HL-60 (cell line): ENCODE results near the gene PTPRR.

Experiments
- DNase-seq, 2 experiments: peaks; one replicate each; pipeline ENCODE4 v3.0.0-alpha.2; 2010 to 2020; ENCODE audit warnings: low read depth in 1 of 2, low spot score in 1 of 2
- H3K27ac ChIP-seq: fragments of 250-450 bp; sonication (Bioruptor Pico); replicated peaks from 2 replicates; pipeline ENCODE4 v1.5.1; 2020; ENCODE audit warnings: mild to moderate bottlenecking, moderate library complexity
- H3K27me3 ChIP-seq: fragments of 250-450 bp; sonication (Bioruptor Pico); 2 replicates; pipeline ENCODE4 v1.5.1; 2021; ENCODE audit warnings: mild to moderate bottlenecking, moderate library complexity; ENCODE audit not compliant: insufficient read depth, poor library complexity, severe bottlenecking
- H3K4me3 ChIP-seq: replicated peaks from 2 replicates; pipeline ENCODE4 v1.5.1; 2011; ENCODE audit warnings: mild to moderate bottlenecking, control low read depth, low read length; ENCODE audit not compliant: insufficient read depth
- CTCF ChIP-seq: IDR thresholded peaks from one replicate; pipeline ENCODE4 v1.5.1; 2011; ENCODE audit warnings: low read length, control low read depth, inconsistent platforms; ENCODE audit not compliant: insufficient read depth
- GABPA ChIP-seq: IDR thresholded peaks from 2 replicates; pipeline ENCODE4 v1.6.1; 2012; ENCODE audit warnings: low read depth
- POLR2AphosphoS5 ChIP-seq: IDR thresholded peaks from 2 replicates; pipeline ENCODE4 v1.6.1; 2012; ENCODE audit warnings: low read depth
- REST ChIP-seq: IDR thresholded peaks from 2 replicates; pipeline ENCODE4 v1.6.1; 2012; ENCODE audit warnings: low read depth; ENCODE audit not compliant: insufficient replicate concordance
- SPI1 ChIP-seq: IDR thresholded peaks from 2 replicates; pipeline ENCODE4 v1.6.1; 2012; ENCODE audit warnings: low read depth, mild to moderate bottlenecking, borderline replicate concordance

Gene PTPRR

DNA sequence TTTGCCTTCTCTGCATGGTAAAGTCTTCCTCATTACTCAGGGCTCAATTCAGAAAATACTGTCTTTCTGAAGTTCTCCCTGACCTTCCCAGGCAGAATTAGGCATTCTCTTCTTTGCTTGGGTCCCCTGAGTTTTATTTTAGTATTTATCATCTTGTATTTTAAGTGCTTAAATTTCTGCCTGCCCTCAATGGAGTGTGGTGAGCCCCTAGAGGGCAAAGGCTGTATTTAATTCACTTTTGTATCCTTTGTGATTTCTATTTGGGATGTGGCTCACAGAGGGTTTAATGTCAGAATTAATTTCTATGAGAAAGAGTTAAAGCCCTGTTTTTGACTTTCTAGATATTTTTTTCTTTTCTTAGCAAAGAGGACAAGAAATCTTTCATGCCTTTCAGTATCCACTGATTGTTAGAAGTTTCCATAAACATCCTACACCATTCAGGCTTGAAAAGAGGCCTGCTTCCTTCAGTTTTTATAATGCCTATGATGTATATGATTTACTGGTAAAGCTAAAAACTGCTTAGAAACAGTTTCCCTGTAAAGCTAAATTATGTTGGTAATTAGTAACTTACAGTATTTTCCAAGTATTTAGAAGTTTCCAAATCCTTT is 227.8 kb downstream of the PTPRR start:
- H3K27ac ChIP-seq: no peak overlapping the region
- H3K27me3 ChIP-seq: no peaks in the 10 kb centered on the region
- no peak overlapping the region for H3K4me3 ChIP-seq
- no peak for TF ChIP-seq SPI1
- TF ChIP-seq GABPA: no peak
- no peak for TF ChIP-seq POLR2AphosphoS5
- peak; percentile 13 for TF ChIP-seq CTCF
- no peak for TF ChIP-seq REST
- DNase-seq: no peak

DNA sequence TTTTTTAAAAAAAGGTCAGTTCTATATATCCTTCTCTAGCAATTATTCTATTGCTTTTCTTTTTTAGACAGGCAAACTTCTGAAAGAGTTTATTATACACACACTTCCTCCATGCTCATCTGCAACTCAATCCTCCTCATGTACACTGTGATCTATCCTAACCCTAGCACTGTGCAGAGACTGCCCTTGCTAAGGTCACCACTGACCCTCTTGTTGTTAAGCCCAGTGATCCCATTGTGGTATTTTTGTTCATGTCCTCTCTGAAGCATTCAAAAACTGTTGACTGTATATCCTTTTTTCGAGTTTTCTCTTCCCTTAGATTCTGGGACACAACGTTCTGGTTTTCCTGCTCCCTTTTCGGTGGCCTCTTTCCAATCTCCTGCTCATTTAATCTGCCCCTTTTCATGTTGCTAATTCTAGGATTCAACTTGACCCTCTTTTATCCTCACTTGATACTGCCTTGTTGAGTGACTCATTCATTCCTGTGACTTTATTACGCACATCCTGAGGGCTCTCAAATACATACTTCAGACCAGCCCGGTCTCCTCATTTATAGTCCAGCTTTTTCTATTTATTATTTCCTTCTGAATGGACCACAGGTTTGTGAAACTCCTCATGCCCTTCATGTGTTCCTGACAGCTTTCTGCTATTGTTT is 229.4 kb downstream of the PTPRR start:
- DNase-seq: no peak
- no peak overlapping the region for H3K4me3 ChIP-seq
- no peaks in the 10 kb centered on the region for H3K27me3 ChIP-seq
- no peak for TF ChIP-seq SPI1
- TF ChIP-seq CTCF: no peak
- no peak for TF ChIP-seq POLR2AphosphoS5
- no peak for TF ChIP-seq GABPA
- no peak for TF ChIP-seq REST
- no peak overlapping the region for H3K27ac ChIP-seq

DNA sequence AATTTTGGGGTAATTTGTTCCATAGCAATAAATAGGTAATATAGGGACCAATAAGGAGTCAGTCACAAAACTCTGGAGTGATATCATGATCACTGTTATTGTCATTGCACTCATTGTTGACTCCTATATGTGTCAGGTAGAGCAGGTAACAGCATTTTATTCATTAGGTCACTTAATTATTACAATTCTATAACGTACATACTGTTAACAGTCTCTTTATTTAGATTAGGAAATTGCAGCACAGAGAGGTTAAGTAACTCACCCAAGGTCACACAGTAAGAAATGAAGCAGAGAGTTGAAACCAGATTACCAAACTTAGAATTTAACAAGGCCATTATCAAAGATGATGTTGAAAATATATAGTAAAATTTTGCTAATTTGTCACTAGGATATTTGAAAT is 233.6 kb downstream of the PTPRR start:
- no peak overlapping the region for H3K4me3 ChIP-seq
- H3K27ac ChIP-seq: no peak overlapping the region
- no peaks in the 10 kb centered on the region for H3K27me3 ChIP-seq
- no peak for DNase-seq
- TF ChIP-seq CTCF (no peak), REST (no peak), POLR2AphosphoS5 (no peak), SPI1 (no peak), GABPA (no peak)
